ENCODE measurements around the gene RNF31. TPM values are rescaled to one million over a fixed set of nuclear protein-coding genes. Genes with fewer than 3 reads are reported as not detected.

RNF31 gene
- total RNA-seq, 1 experiment from 2014 or later, result 48.6 TPM

GRCh38 chr14:24098927-24099813, 48.1 kb upstream of the RNF31 start:
- DNase-seq (ENCODE audit: low read depth, low spot score) (no peak), ATAC-seq (no peak)
- no peaks in the 10 kb centered on the region for H3K9me3 ChIP-seq (ENCODE audit: control insufficient read depth, insufficient read depth, low read depth, low read length)
- peaks cover 5% of the 10 kb centered on the region; the same call in 1 of the 2 replicates for H3K4me1 ChIP-seq (ENCODE audit: control insufficient read depth, insufficient read depth, low read length)
- no peak overlapping the region for H3K4me3 ChIP-seq (ENCODE audit: low read depth in 2 of 2, low read length in 2 of 2)
- no peaks in the 10 kb centered on the region; the same call in 1 of the 2 replicates for H3K36me3 ChIP-seq (ENCODE audit: control insufficient read depth, insufficient read depth, low read length)
- intact Hi-C loops (cut with micrococcal nuclease; ENCODE audit: unreplicated experiment), result no loop called here
- in situ Hi-C loops (cut with HindIII; ENCODE audit: low pct_unique_long_range_greater_than_20kb, low sequenced_read_pairs), result no loop called here
- BruUV-seq (replicated peaks), result no TSS peak
- CTCF ChIA-PET, result no interaction called here
- POLR2A ChIA-PET, result no interaction called here
- H3K27ac ChIP-seq (ENCODE audit: low read length), result no peak overlapping the region
- no peaks in the 10 kb centered on the region for H3K27me3 ChIP-seq (ENCODE audit: control insufficient read depth, insufficient read depth, low read length)
- TF ChIP-seq TCF7L2 (IDR thresholded peaks at IDR 0.05; ENCODE audit: low read depth, low read length), result no peak

DNA sequence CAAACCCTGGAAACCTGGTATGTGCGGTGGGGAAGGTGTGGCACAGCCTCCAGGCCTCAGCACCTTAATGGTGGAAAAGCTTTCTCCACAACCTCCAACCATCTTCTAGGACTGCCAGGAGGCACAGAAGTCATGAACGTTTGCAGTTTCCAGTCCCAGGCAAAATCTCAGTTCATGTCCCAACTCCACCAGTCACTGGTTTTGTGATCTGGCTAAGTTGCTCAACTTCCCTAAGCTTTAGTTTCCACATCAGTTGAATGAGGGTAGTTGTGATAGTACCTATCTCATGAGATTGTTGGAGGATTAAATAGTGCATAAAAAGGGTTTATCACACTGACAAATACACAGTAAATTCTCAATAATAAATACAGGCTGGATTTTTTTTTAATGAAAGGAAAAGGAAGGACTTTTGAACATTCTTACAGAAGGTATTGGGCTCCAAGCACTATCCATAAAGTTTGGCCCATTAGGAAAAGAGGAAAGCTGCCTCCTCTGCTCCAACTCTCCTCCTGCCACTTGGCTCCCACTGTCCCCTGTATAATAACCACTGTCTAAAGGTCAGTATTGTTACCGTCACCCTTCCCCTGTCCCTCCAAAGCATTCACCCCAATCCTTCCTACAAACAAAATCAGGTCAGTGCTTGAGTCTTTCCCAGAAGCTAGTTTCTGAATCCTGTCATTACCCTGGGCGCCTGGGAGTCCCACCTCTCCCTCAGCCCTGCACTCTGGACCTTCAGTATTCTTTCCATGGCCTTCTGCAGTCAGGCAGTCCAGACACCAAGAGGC, 46.9 kb upstream of the RNF31 start:
- ChIA-PET POLR2A (no interaction called here), CTCF (no interaction called here)
- BruUV-seq (replicated peaks), result TSS peak; percentile 16
- DNase-seq (ENCODE audit: low read depth, low spot score) (no peak), ATAC-seq (no peak)
- Histone ChIP-seq H3K4me1 (ENCODE audit: control insufficient read depth, insufficient read depth, low read length) (no peaks in the 10 kb centered on the region; the same call in 1 of the 2 replicates), H3K27ac (ENCODE audit: low read length) (no peak overlapping the region), H3K9me3 (ENCODE audit: control insufficient read depth, insufficient read depth, low read depth, low read length) (no peaks in the 10 kb centered on the region), H3K4me3 (ENCODE audit: low read depth in 2 of 2, low read length in 2 of 2) (no peak overlapping the region), H3K27me3 (ENCODE audit: control insufficient read depth, insufficient read depth, low read length) (no peaks in the 10 kb centered on the region), H3K36me3 (ENCODE audit: control insufficient read depth, insufficient read depth, low read length) (no peaks in the 10 kb centered on the region)
- in situ Hi-C loops (cut with HindIII; ENCODE audit: low pct_unique_long_range_greater_than_20kb, low sequenced_read_pairs) (no loop called here), intact Hi-C loops (cut with micrococcal nuclease; ENCODE audit: unreplicated experiment) (no loop called here)
- TF ChIP-seq REST (IDR thresholded peaks at IDR 0.05; ENCODE audit: insufficient read depth in 1 of 2, low read depth in 2 of 2, low read length in 1 of 2), result no peak
- TF ChIP-seq TCF7L2 (IDR thresholded peaks at IDR 0.05; ENCODE audit: low read depth, low read length), result no peak
- TF ChIP-seq CTCF (IDR thresholded peaks at IDR 0.05), result no peak
- TF ChIP-seq SIN3A (IDR thresholded peaks at IDR 0.05; ENCODE audit: borderline replicate concordance, insufficient read depth, low read depth, low read length), result no peak
- no peak for TF ChIP-seq POLR2AphosphoS5 (IDR thresholded peaks at IDR 0.05; ENCODE audit: low read depth, low read length)
